DMS153 (cell line): ENCODE results near the gene COL6A2.
"Not testable (repeated sequence)": the region's sequence is repeated elsewhere in the genome, so short reads cannot be mapped to it uniquely, and the experiment has no call there.

Source experiments
- DNase-seq: peaks from one replicate; lab custom pipeline; 2025; lab: John Stamatoyannopoulos, UW

COL6A2 gene

GRCh38 chr21:46142582-46143473, 44.9 kb downstream of the COL6A2 start:
- no peak for DNase-seq

- DNase-seq, result no peak
Measured at GRCh38 chr21:46144464-46145070, 46.7 kb downstream of the COL6A2 start.

- no peak for DNase-seq
Measured at GRCh38 chr21:46145159-46145839, 47.4 kb downstream of the COL6A2 start.

- DNase-seq, result no peak
Measured at GRCh38 chr21:46145840-46146691, 48.2 kb downstream of the COL6A2 start.

- no peak for DNase-seq
Measured at GRCh38 chr21:46146856-46147255, 48.9 kb downstream of the COL6A2 start.

- DNase-seq, result not testable (repeated sequence)
Measured at GRCh38 chr21:46147429-46147828, 49.5 kb downstream of the COL6A2 start.

- no peak for DNase-seq
Measured at GRCh38 chr21:46148106-46148505, 50.2 kb downstream of the COL6A2 start.

- DNase-seq, result no peak
Measured at GRCh38 chr21:46149205-46149901, 51.4 kb downstream of the COL6A2 start.

GRCh38 chr21:46150073-46150472, 52.2 kb downstream of the COL6A2 start:
- no peak for DNase-seq

- no peak for DNase-seq
Measured at GRCh38 chr21:46150491-46151121, 52.7 kb downstream of the COL6A2 start.

GRCh38 chr21:46151261-46151988, 53.5 kb downstream of the COL6A2 start:
- DNase-seq, result no peak

- no peak for DNase-seq
Measured at GRCh38 chr21:46151989-46152926, 54.3 kb downstream of the COL6A2 start.

GRCh38 chr21:46152927-46153246, 55.0 kb downstream of the COL6A2 start:
- no peak for DNase-seq

- DNase-seq, result peak; percentile 7
Measured at GRCh38 chr21:46153247-46154154, 55.6 kb downstream of the COL6A2 start.

- no peak for DNase-seq
Measured at GRCh38 chr21:46154155-46154954, 56.4 kb downstream of the COL6A2 start.

GRCh38 chr21:46154955-46155513, 57.1 kb downstream of the COL6A2 start:
- no peak for DNase-seq
